Heart right ventricle (tissue), 16 donors: ENCODE data around the gene DOCK4. TPM values are rescaled to one million over a fixed set of nuclear protein-coding genes. Genes with fewer than 3 reads are reported as not detected.

Experiments used
- ATAC-seq, 8 donors: fragments of 200-7000 bp; cut with Tn5 transposase; one replicate each; pipeline ENCODE4 v1.9.1; 2020; ENCODE audit warnings: mild to moderate bottlenecking in 8 of 8, moderate library complexity in 8 of 8, moderate number of reproducible peaks in 1 of 8
- DNase-seq, 2 donors: peaks; one replicate each; pipeline ENCODE4 v3.0.0-alpha.2; 2020
- H3K27ac ChIP-seq, 10 donors: fragments of 200-600 bp; sonication (generic) in 2 of 10; one replicate each; pipeline versions ENCODE4 v1.5.0 to v1.8.0; 2020 to 2022; ENCODE audit warnings: mild to moderate bottlenecking in 3 of 10
- H3K27me3 ChIP-seq, 7 donors: fragments of 200-600 bp; one replicate each; pipeline ENCODE4 v1.8.0; 2021 to 2022; ENCODE audit warnings: mild to moderate bottlenecking in 2 of 7
- H3K36me3 ChIP-seq, 9 donors: fragments of 200-600 bp; sonication (generic) in 1 of 9; one replicate each; pipeline versions ENCODE4 v1.5.0 to v1.8.0; 2020 to 2022; ENCODE audit warnings: mild to moderate bottlenecking in 2 of 9
- H3K4me1 ChIP-seq, 9 donors: fragments of 200-600 bp; sonication (generic) in 1 of 9; one replicate each; pipeline versions ENCODE4 v1.5.0 to v1.8.0; 2020 to 2022; ENCODE audit warnings: mild to moderate bottlenecking in 4 of 9
- H3K4me3 ChIP-seq, 10 donors: fragments of 200-600 bp; sonication (generic) in 2 of 10; one replicate each; pipeline versions ENCODE4 v1.5.0 to v1.8.0; 2020 to 2022; ENCODE audit warnings: mild to moderate bottlenecking in 7 of 10, moderate library complexity in 2 of 10
- H3K9me3 ChIP-seq, 11 donors: fragments of 200-600 bp in 10 of 11; sonication (generic) in 2 of 11; one replicate each; pipeline versions ENCODE4 v1.5.0 to v1.8.0; 2013 to 2022; ENCODE audit warnings: mild to moderate bottlenecking in 2 of 11, control low read depth in 1 of 11, moderate library complexity in 1 of 11
- CTCF ChIP-seq, 9 donors: fragments of 200-600 bp; sonication (generic) in 2 of 9; IDR thresholded peaks; one replicate each; pipeline versions ENCODE4 v1.5.0 to v1.8.0; 2021 to 2022; ENCODE audit warnings: antibody characterized with exemption in 9 of 9, mild to moderate bottlenecking in 5 of 9, moderate library complexity in 1 of 9
- WGBS, 2 donors: extraction: QIAGEN DNeasy Blood & Tissue Kit; methylation state at CpG; one replicate each; pipeline ENCODE4 v1.1.7; 2013; ENCODE audit warnings: inconsistent platforms in 1 of 2; 5-methylcytosine and 5-hydroxymethylcytosine counted together
- intact Hi-C, 10 donors: fragments of 100-400 bp; cut with DNase I; formaldehyde crosslinking; loops; one replicate each; pipeline versions ENCODE4 v1.11.1 to v1.14.2; 2022
- polyA plus RNA-seq, 2 donors: library from polyadenylated mRNA; stranded (reverse); fragments of 200-250 nt; gene quantifications; one replicate each; pipeline ENCODE4 v1.2.3, GENCODE V29; 2013
- total RNA-seq, 10 donors: library from RNA; stranded (reverse); fragmentation: NEBNext Ultra II Directional in 3 of 10; extraction: Animal tissue kit (Norgen Biotek cat#: 25700) in 3 of 10; gene quantifications; one replicate each; pipeline versions ENCODE4 v1.2.1 to v1.2.4, GENCODE V29; 2021 to 2023
- donor health status: Arrhythmogenic right ventricular cardiomyopathy.
- donor health status: ischemic (EF 13 %, LVEDD 7.1; RV severe dilation, severe dysfunction).
- donor health status: healthy with polysubstance abuse.
- donor health status: DM: no; HTN: yes; CAD: no.
- donor health status: DM: no; HTN: no; CAD: no.
- donor health status: ischemic (EF 25% LVEDD 6.9; RV normal size, moderate dysfunction).
- donor health status: ischemic (EF 25% LVEDD 5.7; RV mildly dilated, moderate dysfunction).
- donor health status: healthy.
- donor health status: DM: yes; HTN: yes; CAD: no.
- donor health status: Ischemic cardiomyopathy.
- donor health status: ischemic (EF 35%, LVEDD 5.7; RV mildly dilated, moderate dysfunction).
- donor health status: nonischemic (EF 11% LVEDD 7.7; RV severe dilation, severe dysfunction).
- donor health status: DM: yes; HTN: yes; CAD: no.
- donor health status: PGD.
- donor health status: ischemic (EF 29% LVEDD 5.4; RV normal size, mild dysfunction).
- donor health status: nonischemic (EF 23%, LVEDD 6.1; RV moderate dilation, normal function).

DOCK4 gene
- total and polyA plus RNA-seq, 12 donors: 2.6 to 26.8 (median 14.7) TPM

- ATAC-seq: no peak
- 91 to 93% methylated on average over 2 of the region's 2 CpGs for WGBS, 2 donors
- H3K4me3 ChIP-seq: no peak overlapping the region
- H3K9me3 ChIP-seq: no peaks in the 10 kb centered on the region
- TF ChIP-seq CTCF (IDR thresholded peaks at IDR 0.05): no peak
- no peak for DNase-seq
- no peaks in the 10 kb centered on the region for H3K27me3 ChIP-seq
- H3K36me3 ChIP-seq: no peaks in the 10 kb centered on the region
- H3K4me1 ChIP-seq: peaks cover 0 to 38% (median 12%) of the 10 kb centered on the region in 9 donors
- intact Hi-C loops: loop anchor here in 1 of 10 donors (10.0 kb wide), 1 partner anchor 49 kb away; no protein-coding TSS in a partner anchor
- H3K27ac ChIP-seq: no peak overlapping the region
Measured at GRCh38 chr7:112063974-112064373, 142.2 kb downstream of the DOCK4 start.

GRCh38 chr7:112061051-112061450 lies 145.1 kb downstream of the DOCK4 start:
- intact Hi-C loops: loop anchor here in 1 of 10 donors (10.0 kb wide), 1 partner anchor 46 kb away; no protein-coding TSS in a partner anchor
- H3K9me3 ChIP-seq: no peaks in the 10 kb centered on the region
- H3K27ac ChIP-seq: no peak overlapping the region
- 95 to 98% methylated on average over 3 of the region's 3 CpGs for WGBS, 2 donors
- H3K4me3 ChIP-seq: no peak overlapping the region
- H3K27me3 ChIP-seq: no peaks in the 10 kb centered on the region
- ATAC-seq: peak in 1 of 8 donors; percentile 10
- H3K36me3 ChIP-seq: no peaks in the 10 kb centered on the region
- H3K4me1 ChIP-seq: peaks cover 0 to 26% (median 12%) of the 10 kb centered on the region in 9 donors
- no peak for DNase-seq
- TF ChIP-seq CTCF (IDR thresholded peaks at IDR 0.05): no peak

- no peak for TF ChIP-seq CTCF (IDR thresholded peaks at IDR 0.05)
- Histone ChIP-seq H3K9me3 (no peaks in the 10 kb centered on the region), H3K36me3 (no peaks in the 10 kb centered on the region), H3K27ac (no peak overlapping the region), H3K4me3 (no peak overlapping the region), H3K27me3 (no peaks in the 10 kb centered on the region), H3K4me1 (peaks cover 0 to 26% (median 12%) of the 10 kb centered on the region in 9 donors)
- intact Hi-C loops: loop anchor here in 1 of 10 donors (10.0 kb wide), 1 partner anchor 46 kb away; no protein-coding TSS in a partner anchor
- whole genome bisulfite sequencing, 2 donors: 94 to 97% methylated on average over 2 of the region's 2 CpGs
- DNase-seq (no peak), ATAC-seq (no peak)
Measured at GRCh38 chr7:112060625-112061024, 145.6 kb downstream of the DOCK4 start.

GRCh38 chr7:112059675-112060074 lies 146.5 kb downstream of the DOCK4 start:
- intact Hi-C loops: loop anchor here in 1 of 10 donors (10.0 kb wide), 1 partner anchor 45 kb away; no protein-coding TSS in a partner anchor
- DNase-seq (no peak), ATAC-seq (no peak)
- 63 to 91% methylated on average over 1 of the region's 1 CpG for WGBS, 2 donors
- Histone ChIP-seq H3K4me1 (peaks cover 0 to 26% (median 12%) of the 10 kb centered on the region in 9 donors), H3K27ac (no peak overlapping the region), H3K4me3 (no peak overlapping the region), H3K36me3 (no peaks in the 10 kb centered on the region), H3K9me3 (no peaks in the 10 kb centered on the region), H3K27me3 (no peaks in the 10 kb centered on the region)
- no peak for TF ChIP-seq CTCF (IDR thresholded peaks at IDR 0.05)
